LNCAP (cell line): ENCODE data around the gene RNF212.

Experiments used
- TF ChIP-seq, protein P1 (sequence below): fragments of 450-650 bp; IDR thresholded peaks from 2 replicates; pipeline ENCODE4 v1.5.1; 2017; ENCODE audit warnings: mild to moderate bottlenecking

The RNF212 gene

DNA sequence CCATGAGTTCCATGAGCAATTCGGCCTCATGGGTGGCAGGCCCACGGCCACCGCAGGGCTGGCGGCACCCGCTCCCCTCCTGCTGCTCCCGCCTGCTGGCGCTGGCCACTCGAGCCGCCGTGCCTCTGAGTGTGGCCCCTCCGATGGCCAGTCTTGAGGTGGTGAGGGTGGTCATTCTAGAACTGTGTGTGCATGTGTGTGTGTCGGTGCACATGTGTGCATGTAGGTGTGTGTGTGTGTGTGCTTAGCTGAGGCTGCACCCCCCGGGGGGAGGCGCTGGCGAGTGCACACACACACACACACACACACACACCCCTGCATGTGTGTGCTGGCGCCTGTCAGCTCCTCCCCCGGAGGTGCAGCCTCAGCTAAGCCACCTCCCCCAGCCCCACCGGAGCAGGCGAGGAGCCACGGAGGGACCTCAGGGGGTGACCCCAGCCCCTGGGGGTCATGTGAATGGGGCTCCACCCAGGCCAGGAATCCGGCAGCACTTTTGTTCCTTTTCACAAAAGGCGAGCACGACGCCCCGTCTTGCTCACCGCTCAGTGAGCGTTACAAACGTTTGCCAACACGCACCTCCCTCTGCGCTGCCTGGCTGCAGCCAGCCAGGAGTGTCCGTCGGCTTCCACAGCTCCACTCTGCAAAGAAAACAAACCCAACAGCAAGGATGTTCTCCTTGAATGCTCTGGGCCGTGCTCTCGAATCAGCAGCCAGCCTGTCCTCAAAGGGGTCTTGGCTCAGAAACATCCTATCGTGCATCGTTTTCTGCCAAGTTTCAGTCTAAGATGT lies 72.0 kb downstream of the RNF212 start:
- TF ChIP-seq, protein P1, sequence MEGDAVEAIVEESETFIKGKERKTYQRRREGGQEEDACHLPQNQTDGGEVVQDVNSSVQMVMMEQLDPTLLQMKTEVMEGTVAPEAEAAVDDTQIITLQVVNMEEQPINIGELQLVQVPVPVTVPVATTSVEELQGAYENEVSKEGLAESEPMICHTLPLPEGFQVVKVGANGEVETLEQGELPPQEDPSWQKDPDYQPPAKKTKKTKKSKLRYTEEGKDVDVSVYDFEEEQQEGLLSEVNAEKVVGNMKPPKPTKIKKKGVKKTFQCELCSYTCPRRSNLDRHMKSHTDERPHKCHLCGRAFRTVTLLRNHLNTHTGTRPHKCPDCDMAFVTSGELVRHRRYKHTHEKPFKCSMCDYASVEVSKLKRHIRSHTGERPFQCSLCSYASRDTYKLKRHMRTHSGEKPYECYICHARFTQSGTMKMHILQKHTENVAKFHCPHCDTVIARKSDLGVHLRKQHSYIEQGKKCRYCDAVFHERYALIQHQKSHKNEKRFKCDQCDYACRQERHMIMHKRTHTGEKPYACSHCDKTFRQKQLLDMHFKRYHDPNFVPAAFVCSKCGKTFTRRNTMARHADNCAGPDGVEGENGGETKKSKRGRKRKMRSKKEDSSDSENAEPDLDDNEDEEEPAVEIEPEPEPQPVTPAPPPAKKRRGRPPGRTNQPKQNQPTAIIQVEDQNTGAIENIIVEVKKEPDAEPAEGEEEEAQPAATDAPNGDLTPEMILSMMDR, result no peak

DNA sequence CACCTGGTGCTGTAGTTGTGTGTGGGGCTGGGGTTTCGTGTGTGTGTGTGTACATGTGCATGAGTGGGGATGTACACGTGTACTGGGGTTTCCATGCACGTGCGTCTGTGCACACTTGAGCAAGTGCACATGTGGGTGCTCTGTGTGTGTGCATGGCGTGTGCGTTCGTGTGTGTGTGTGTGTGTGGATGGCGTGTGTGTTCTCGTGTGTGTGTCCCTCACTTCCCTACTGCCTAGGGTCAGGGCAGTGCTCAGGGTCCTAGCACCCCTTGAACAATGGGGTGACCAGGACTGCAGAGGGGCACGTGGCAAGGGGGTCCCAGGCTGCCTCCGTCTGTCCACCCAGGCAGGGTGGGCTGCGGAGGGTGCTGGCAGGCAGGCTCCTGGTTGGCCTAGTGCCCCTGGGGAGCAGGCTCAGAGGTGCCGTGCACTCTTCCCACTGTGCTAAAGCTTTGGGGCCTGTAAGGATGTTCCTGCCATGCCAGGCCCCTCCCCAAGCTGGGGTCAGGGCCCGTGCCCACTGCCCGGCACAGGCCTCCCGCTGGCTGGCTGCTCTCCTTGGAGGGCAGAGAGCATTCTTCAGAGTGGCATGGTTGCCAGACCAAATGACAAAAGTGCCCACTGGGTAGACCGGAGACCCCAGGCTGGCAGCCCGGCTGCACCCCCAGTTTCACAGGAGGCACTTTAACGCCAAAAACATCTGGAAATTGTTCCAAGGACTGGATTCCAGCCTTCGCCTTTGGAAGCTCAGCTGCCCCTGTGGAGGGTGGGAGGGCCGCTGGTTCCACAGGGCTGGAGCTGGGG lies 72.8 kb downstream of the RNF212 start:
- TF ChIP-seq, protein P1, result no peak

DNA sequence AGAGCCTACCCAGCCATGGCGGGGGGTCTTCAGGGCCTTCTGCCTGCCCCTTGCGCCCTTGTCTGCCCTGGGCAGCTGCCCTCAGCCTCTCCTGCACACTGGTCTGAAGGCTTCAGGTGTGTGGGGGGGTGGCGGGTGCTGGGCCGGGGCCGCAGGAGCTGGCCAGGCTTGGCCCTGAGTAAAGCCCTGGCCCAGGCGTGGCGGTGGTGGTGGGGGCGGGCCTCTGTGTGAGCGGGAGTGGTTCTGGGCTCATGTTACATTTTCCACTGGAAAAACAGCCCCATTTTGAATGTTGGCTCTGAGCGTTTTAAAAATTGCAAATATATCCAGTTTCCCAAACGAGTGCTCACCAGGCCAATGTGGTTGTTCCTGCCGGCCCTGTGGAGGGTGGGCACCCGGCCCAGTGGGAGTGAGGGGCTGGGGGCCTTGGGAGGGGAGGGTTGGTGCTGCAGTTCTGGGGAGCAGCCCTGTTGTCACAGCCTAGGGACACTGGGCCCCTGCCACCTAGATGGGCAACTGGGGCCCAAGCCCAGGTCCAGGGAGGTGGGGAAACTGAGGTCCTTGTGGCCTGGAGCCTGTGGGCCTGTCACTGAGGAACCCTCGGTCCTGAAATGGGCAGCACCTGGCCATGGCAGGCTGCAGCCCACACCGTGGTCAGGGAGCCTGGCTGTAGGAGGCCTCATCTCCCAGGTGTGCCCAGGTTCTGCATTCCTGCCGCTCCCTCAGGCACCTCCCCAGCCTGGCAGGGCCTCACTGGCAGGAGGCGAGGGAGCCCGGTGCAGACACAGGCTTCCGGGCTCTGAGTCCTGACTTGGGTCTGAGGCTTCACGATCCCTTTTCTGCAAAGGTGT lies 73.6 kb downstream of the RNF212 start:
- TF ChIP-seq, protein P1, result no peak

DNA sequence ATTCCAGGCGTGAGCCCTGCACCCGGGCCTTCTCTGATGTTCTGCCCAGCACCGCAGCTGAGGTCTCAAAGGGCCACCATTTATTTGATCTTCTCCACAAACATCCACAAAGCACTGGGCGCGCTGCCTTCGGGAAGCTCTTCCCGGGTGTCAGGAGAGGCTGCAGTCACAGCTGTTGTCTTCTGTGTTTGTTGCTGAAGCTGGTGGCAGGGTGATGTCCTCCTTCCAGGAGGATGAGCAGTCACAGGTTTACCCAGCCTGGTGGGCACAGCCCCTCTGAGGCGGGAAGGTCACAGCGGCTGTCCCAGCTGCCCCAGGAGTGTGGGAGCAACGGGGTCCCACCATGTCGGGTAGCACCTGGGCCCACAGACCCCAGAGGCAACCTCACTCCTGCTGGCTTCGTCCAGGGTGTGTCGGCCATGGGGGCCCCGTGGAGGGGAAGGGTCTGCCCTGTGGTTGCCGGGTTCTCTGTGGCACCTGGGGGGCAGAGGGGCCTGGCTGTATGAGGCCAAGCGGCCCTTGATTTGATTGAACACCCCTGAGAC lies 74.3 kb downstream of the RNF212 start:
- TF ChIP-seq, protein P1, result no peak

DNA sequence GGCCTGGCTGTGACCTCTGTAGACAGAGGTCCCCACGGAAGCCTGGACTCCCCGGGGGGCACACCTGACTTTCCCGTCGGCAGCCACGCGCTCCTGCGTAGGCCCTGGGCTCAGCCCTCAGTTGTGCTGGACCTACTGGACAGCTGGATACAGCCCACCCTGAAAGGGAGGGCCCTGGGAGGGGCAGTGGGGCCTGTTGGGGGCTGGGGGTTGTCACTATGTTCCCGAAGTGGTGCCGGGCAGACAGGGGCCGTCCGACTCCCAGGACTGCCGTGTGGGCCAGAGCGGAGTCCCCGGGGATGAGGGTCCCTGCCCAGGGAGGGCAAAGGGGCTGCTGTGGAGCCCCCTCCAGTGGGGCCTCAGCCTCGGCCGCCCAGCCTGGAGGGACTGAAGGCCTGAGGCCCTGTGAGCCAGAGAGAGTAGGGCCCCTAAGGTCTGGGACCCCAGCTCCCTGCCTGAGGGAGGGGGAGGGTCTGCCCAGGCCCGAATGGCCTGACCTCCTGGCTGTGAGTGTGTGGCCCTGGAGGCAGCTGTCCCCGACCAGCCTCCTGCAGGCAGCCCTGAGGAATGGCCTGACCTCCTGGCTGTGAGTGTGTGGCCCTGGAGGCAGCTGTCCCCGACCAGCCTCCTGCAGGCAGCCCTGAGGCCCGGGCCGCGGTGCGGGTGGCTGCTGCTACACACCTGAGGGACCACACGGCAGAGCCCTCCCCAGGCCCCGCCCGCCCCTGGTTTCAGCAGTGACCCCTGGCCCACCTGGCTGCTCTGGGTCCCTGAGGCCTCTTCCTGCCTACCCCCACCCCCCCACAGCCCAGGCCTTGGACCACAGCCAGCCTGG lies 76.2 kb downstream of the RNF212 start:
- TF ChIP-seq, protein P1, result no peak

DNA sequence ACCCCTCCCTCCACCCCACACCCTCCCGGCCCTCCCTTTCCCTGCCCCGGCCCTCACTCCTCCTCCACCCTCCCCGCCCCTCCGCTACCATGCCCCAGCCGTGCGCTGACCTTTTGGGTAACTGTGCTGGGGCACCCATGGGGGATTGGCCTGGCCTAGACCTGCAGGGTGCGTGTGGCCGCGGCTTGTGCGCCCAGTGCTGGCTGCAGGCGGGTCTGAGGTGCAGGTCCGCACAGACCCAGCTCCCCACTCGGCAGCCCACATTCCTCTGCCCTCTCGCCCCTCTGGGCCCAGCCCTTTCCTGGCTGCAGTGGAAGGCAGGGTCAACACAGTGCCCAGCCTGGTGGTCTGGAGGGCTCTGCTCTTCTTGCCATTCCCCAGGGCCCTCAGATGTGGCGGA lies 77.3 kb downstream of the RNF212 start:
- TF ChIP-seq, protein P1, result no peak
